HepG2 (cell line): ENCODE data around the gene CALML4.

Source experiments
- FOXC1 ChIP-seq: sonication (generic); formaldehyde crosslinking; IDR thresholded peaks from 2 replicates; pipeline ENCODE4 v1.8.0; 2022; ENCODE audit warnings: mild to moderate bottlenecking, missing genetic modification reagents, borderline replicate concordance
- GTF2F1 ChIP-seq: fragments of 150-350 bp; IDR thresholded peaks from 2 replicates; pipeline ENCODE4 v1.6.1; 2014; ENCODE audit warnings: low read length
- MED8 ChIP-seq: sonication (generic); formaldehyde crosslinking; IDR thresholded peaks from 2 replicates; pipeline ENCODE4 v1.8.1; 2023; ENCODE audit warnings: mild to moderate bottlenecking, missing genetic modification reagents; ENCODE audit not compliant: insufficient replicate concordance
- POLR2AphosphoS5 ChIP-seq: IDR thresholded peaks from 2 replicates; pipeline ENCODE4 v1.6.1; 2012; ENCODE audit warnings: low read depth, low read length
- RAD21 ChIP-seq: fragments of 450-650 bp; formaldehyde crosslinking; IDR thresholded peaks from 2 replicates; pipeline ENCODE4 v1.5.0; 2020; ENCODE audit warnings: mild to moderate bottlenecking
- SNAPC4 ChIP-seq: sonication (generic); formaldehyde crosslinking; IDR thresholded peaks from 2 replicates; pipeline ENCODE4 v1.4.0; 2020; ENCODE audit warnings: mild to moderate bottlenecking, missing genetic modification reagents

- TF ChIP-seq MED8 (CRISPR knock-in tag), result no peak
- TF ChIP-seq POLR2AphosphoS5, result no peak
- TF ChIP-seq FOXC1 (CRISPR knock-in tag), result no peak
- no peak for TF ChIP-seq GTF2F1
- TF ChIP-seq RAD21 (CRISPR knock-in tag), result no peak
- TF ChIP-seq SNAPC4 (CRISPR knock-in tag), result no peak
Observed at GRCh38 chr15:68158046-68158628, 47.0 kb downstream of the CALML4 start.
